Breast epithelium (tissue), 3 donors: ENCODE results near the gene PIP4K2C.

Experiments
- POLR2AphosphoS5 ChIP-seq, 3 donors: sonication (generic); formaldehyde crosslinking; IDR thresholded peaks; one replicate each; pipeline ENCODE4 v1.6.1; 2017; ENCODE audit warnings: antibody characterized with exemption in 3 of 3
- TF ChIP-seq, protein P1 (sequence below), 3 donors: fragments of 450-650 bp; IDR thresholded peaks; one replicate each; pipeline ENCODE4 v1.5.1; 2016 to 2017; ENCODE audit warnings: antibody characterized with exemption in 3 of 3, mild to moderate bottlenecking in 3 of 3, moderate library complexity in 3 of 3

DNA sequence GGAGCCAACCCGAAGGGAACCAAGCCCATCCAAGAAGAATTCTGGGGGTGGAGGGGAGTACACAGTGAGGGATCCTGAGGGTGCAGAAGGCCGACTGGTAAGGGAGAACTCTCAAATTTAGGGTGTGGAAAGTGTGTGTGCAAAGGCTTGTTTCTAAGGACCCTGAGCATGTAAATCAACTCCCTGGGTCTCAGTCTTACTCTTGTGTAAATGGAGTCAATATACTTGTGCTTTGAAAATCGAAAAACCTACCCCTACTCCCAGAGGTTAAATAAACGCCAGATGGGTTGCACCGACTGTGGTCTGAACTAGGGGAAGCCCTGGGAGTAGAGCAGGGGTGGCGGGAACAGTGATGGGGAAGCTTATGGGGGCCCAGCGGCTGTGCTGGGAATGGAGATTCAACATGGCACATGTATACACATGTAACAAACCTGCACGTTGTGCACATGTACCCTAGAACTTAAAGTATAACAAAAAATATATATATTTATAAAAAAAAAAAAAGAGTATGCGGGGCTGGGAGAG is 36.0 kb downstream of the PIP4K2C start:
- no peak for TF ChIP-seq POLR2AphosphoS5 (IDR thresholded peaks at IDR 0.05)
- TF ChIP-seq, protein P1, sequence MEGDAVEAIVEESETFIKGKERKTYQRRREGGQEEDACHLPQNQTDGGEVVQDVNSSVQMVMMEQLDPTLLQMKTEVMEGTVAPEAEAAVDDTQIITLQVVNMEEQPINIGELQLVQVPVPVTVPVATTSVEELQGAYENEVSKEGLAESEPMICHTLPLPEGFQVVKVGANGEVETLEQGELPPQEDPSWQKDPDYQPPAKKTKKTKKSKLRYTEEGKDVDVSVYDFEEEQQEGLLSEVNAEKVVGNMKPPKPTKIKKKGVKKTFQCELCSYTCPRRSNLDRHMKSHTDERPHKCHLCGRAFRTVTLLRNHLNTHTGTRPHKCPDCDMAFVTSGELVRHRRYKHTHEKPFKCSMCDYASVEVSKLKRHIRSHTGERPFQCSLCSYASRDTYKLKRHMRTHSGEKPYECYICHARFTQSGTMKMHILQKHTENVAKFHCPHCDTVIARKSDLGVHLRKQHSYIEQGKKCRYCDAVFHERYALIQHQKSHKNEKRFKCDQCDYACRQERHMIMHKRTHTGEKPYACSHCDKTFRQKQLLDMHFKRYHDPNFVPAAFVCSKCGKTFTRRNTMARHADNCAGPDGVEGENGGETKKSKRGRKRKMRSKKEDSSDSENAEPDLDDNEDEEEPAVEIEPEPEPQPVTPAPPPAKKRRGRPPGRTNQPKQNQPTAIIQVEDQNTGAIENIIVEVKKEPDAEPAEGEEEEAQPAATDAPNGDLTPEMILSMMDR (IDR thresholded peaks at IDR 0.05): no peak
